Caco-2 (cell line): Measurements from ENCODE around the gene CDK17. TPM values are rescaled to one million over a fixed set of nuclear protein-coding genes. Genes with fewer than 3 reads are reported as not detected.

Experiments
- BruUV-seq: library from RNA; stranded (reverse); fragments of 400-500 nt; replicated peaks from 2 replicates; lab custom pipeline; 2021; lab: Mats Ljungman, UMichigan
- CTCF ChIA-PET: fragments of 300-600 bp; sonication (Branson Sonifier 250); formaldehyde crosslinking; loops from one replicate; lab custom pipeline; 2022; ENCODE audit warnings: antibody characterized with exemption; lab: Charles Lee
- POLR2A ChIA-PET: fragments of 300-600 bp; sonication (Branson Sonifier 250); formaldehyde crosslinking; loops from one replicate; lab custom pipeline; 2022; ENCODE audit warnings: antibody characterized with exemption; lab: Charles Lee
- DNase-seq, 2 experiments: peaks; one replicate each; pipeline versions ENCODE4 v3.0.0 to v3.0.0-alpha.2; 2020 to 2022
- H3K27me3 ChIP-seq: replicated peaks from 2 replicates; pipeline ENCODE4 v1.6.0; 2011; ENCODE audit warnings: low read length; ENCODE audit not compliant: control insufficient read depth, insufficient read depth
- H3K36me3 ChIP-seq: 2 replicates; pipeline ENCODE4 v1.5.1; 2011; ENCODE audit warnings: low read length; ENCODE audit not compliant: control insufficient read depth, insufficient read depth
- H3K4me1 ChIP-seq: fragments of 250-450 bp; sonication (Bioruptor Pico); 2 replicates; pipeline ENCODE4 v1.5.1; 2020; ENCODE audit warnings: mild to moderate bottlenecking
- H3K4me3 ChIP-seq: 2 replicates; pipeline ENCODE4 v1.5.1; 2011; ENCODE audit warnings: low read depth, mild to moderate bottlenecking, control low read depth, low read length
- H3K9me3 ChIP-seq: fragments of 250-450 bp; sonication (Bioruptor Pico); 2 replicates; pipeline ENCODE4 v1.5.1; 2020; ENCODE audit warnings: mild to moderate bottlenecking, moderate library complexity
- H3K27ac Mint-ChIP-seq: one replicate; pipeline ENCODE4 v1.8.0; 2022; ENCODE audit warnings: mixed read lengths; ENCODE audit not compliant: unreplicated experiment
- H3K27me3 Mint-ChIP-seq: one replicate; pipeline ENCODE4 v1.8.0; 2022; ENCODE audit warnings: mixed read lengths; ENCODE audit not compliant: insufficient read depth, unreplicated experiment
- H3K36me3 Mint-ChIP-seq: one replicate; pipeline ENCODE4 v1.8.0; 2022; ENCODE audit warnings: mild to moderate bottlenecking, mixed read lengths; ENCODE audit not compliant: insufficient read depth, unreplicated experiment
- H3K4me1 Mint-ChIP-seq: one replicate; pipeline ENCODE4 v1.8.0; 2022; ENCODE audit warnings: low read depth, mixed read lengths; ENCODE audit not compliant: unreplicated experiment
- H3K4me3 Mint-ChIP-seq: one replicate; pipeline ENCODE4 v1.8.0; 2022; ENCODE audit warnings: mild to moderate bottlenecking, moderate library complexity, mixed read lengths; ENCODE audit not compliant: unreplicated experiment
- H3K9me3 Mint-ChIP-seq: one replicate; pipeline ENCODE4 v1.8.0; 2022; ENCODE audit warnings: mixed read lengths; ENCODE audit not compliant: unreplicated experiment
- intact Hi-C: fragments of 100-400 bp; cut with micrococcal nuclease; formaldehyde crosslinking; loops from one replicate; pipeline ENCODE4 v1.10.0; 2022; ENCODE audit not compliant: unreplicated experiment
- total RNA-seq: library from RNA; stranded (reverse); gene quantifications from 2 replicates; pipeline ENCODE4 v1.2.3, GENCODE V29; 2022
- TF ChIP-seq, protein P1 (sequence below), 2 experiments: fragments of 200-600 bp in 1 of 2; IDR thresholded peaks; 1 replicate in 1 of 2; 2 replicates in 1 of 2; pipeline versions ENCODE4 v1.5.1 to v1.8.0; 2011 to 2022; ENCODE audit warnings: antibody characterized with exemption in 1 of 2, control low read depth in 1 of 2, inconsistent platforms in 1 of 2, low read depth in 1 of 2, low read length in 1 of 2, mild to moderate bottlenecking in 1 of 2, moderate library complexity in 1 of 2; ENCODE audit not compliant: insufficient read depth in 1 of 2, severe bottlenecking in 1 of 2, unreplicated experiment in 1 of 2

The CDK17 gene
- total RNA-seq, 1 experiment from 2014 or later: 11.7 TPM

DNA sequence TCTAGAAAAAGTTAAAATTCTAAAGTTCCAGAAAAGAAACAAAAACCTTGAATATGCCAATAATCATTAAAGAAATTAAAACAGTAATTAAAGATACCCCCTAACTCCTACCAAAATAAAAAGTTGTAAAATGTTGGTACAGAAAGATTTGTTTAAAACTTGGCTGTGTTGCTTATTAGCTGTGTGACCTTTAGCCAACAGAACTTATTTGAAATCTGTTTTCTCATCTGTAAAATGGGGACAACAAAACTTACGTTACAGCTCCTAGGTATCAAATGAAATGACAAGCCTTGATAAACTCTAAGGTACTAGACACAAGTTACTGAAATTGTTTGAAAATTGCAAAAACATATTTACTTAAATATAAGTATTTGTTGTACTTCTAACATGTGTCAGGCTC, 134.4 kb downstream of the CDK17 start:
- H3K27me3 ChIP-seq: no peaks in the 10 kb centered on the region
- Mint-ChIP-seq H3K9me3 (no peaks in the 10 kb centered on the region), H3K4me3 (no peak overlapping the region), H3K27me3 (no peaks in the 10 kb centered on the region), H3K4me1 (peaks cover 11% of the 10 kb centered on the region), H3K36me3 (no peaks in the 10 kb centered on the region), H3K27ac (no peak overlapping the region)
- TF ChIP-seq, protein P1, sequence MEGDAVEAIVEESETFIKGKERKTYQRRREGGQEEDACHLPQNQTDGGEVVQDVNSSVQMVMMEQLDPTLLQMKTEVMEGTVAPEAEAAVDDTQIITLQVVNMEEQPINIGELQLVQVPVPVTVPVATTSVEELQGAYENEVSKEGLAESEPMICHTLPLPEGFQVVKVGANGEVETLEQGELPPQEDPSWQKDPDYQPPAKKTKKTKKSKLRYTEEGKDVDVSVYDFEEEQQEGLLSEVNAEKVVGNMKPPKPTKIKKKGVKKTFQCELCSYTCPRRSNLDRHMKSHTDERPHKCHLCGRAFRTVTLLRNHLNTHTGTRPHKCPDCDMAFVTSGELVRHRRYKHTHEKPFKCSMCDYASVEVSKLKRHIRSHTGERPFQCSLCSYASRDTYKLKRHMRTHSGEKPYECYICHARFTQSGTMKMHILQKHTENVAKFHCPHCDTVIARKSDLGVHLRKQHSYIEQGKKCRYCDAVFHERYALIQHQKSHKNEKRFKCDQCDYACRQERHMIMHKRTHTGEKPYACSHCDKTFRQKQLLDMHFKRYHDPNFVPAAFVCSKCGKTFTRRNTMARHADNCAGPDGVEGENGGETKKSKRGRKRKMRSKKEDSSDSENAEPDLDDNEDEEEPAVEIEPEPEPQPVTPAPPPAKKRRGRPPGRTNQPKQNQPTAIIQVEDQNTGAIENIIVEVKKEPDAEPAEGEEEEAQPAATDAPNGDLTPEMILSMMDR (IDR thresholded peaks at IDR 0.05; ENCODE audit: insufficient read depth in 1 of 2, low read depth in 1 of 2, low read length in 1 of 2, severe bottlenecking in 1 of 2, unreplicated experiment in 1 of 2): no peak
- ChIA-PET POLR2A (no interaction called here), CTCF (no interaction called here)
- intact Hi-C loops: no loop called here
- no peak overlapping the region for H3K4me3 ChIP-seq
- no peak for DNase-seq
- no peaks in the 10 kb centered on the region for H3K36me3 ChIP-seq
- H3K9me3 ChIP-seq: no peaks in the 10 kb centered on the region
- no TSS peak for BruUV-seq
- H3K4me1 ChIP-seq: 0 out of 2 replicates have a peak, but pooled peaks cover 4% of the 10 kb centered on the region

DNA sequence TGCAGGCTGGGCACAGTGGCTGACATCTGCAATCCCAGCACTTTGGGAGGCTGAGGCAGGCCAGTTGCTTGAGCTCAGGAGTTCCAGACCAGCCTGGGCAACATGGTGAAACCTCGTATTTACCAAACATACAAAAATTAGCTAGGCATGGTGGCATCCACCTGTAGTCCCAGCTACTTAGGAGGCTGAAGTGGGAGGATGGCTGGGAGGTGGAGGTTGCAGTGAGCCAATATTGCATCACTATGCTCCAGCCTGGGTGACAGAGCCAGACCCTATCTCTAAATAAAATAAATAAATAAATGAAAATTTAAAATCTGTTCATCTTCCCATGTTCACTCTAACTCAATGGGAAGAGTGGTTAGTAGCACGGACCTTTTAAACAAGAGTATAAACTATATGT, 134.8 kb downstream of the CDK17 start:
- Mint-ChIP-seq H3K4me3 (no peak overlapping the region), H3K27ac (no peak overlapping the region), H3K4me1 (peaks cover 11% of the 10 kb centered on the region), H3K36me3 (no peaks in the 10 kb centered on the region), H3K9me3 (no peaks in the 10 kb centered on the region), H3K27me3 (no peaks in the 10 kb centered on the region)
- H3K4me3 ChIP-seq: no peak overlapping the region
- BruUV-seq: no TSS peak
- TF ChIP-seq, protein P1 (IDR thresholded peaks at IDR 0.05; ENCODE audit: insufficient read depth in 1 of 2, low read depth in 1 of 2, low read length in 1 of 2, severe bottlenecking in 1 of 2, unreplicated experiment in 1 of 2): no peak
- no peaks in the 10 kb centered on the region for H3K27me3 ChIP-seq
- H3K4me1 ChIP-seq: 0 out of 2 replicates have a peak, but pooled peaks cover 4% of the 10 kb centered on the region
- DNase-seq: no peak
- no peaks in the 10 kb centered on the region for H3K9me3 ChIP-seq
- ChIA-PET CTCF (no interaction called here), POLR2A (no interaction called here)
- H3K36me3 ChIP-seq: no peaks in the 10 kb centered on the region
- intact Hi-C loops: no loop called here

DNA sequence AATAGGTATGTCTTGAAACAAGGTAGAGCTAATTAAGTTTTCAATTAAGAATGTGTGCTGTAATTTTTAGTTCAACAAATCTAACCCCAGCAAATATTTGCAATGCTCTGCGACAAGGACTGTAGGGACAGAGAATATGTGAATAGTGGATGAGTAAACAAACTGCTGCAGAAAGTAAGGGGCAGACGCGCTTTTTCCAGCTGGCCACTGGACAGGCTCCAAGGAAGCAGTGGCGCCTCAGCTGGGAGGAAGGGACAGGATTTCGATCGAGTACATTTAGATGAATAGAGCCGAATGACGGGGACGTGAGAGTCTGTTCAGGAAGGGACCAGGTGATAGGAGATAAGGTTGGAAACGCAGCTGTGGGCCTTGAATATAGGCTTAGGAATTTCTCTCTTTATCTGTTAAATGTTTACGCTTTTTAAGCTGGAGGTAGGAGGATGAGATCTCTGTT, 136.8 kb downstream of the CDK17 start:
- H3K4me3 Mint-ChIP-seq: no peak overlapping the region
- H3K36me3 Mint-ChIP-seq: no peaks in the 10 kb centered on the region
- DNase-seq: no peak
- TF ChIP-seq, protein P1 (IDR thresholded peaks at IDR 0.05; ENCODE audit: insufficient read depth in 1 of 2, low read depth in 1 of 2, low read length in 1 of 2, severe bottlenecking in 1 of 2, unreplicated experiment in 1 of 2): no peak
- peaks cover 11% of the 10 kb centered on the region for H3K4me1 Mint-ChIP-seq
- no TSS peak for BruUV-seq
- CTCF ChIA-PET: no interaction called here
- H3K27me3 Mint-ChIP-seq: no peaks in the 10 kb centered on the region
- intact Hi-C loops: no loop called here
- H3K9me3 Mint-ChIP-seq: no peaks in the 10 kb centered on the region
- no peak overlapping the region for H3K4me3 ChIP-seq
- H3K36me3 ChIP-seq: no peaks in the 10 kb centered on the region
- H3K9me3 ChIP-seq: no peaks in the 10 kb centered on the region
- no peaks in the 10 kb centered on the region for H3K27me3 ChIP-seq
- POLR2A ChIA-PET: no interaction called here
- H3K27ac Mint-ChIP-seq: no peak overlapping the region
- 0 out of 2 replicates have a peak, but pooled peaks cover 4% of the 10 kb centered on the region for H3K4me1 ChIP-seq
